Hepatocyte (in vitro differentiated cells): Measurements from ENCODE around the gene DCAF16. TPM values are rescaled to one million over a fixed set of nuclear protein-coding genes. Genes with fewer than 3 reads are reported as not detected.
"Not testable (repeated sequence)": the region's sequence is repeated elsewhere in the genome, so short reads cannot be mapped to it uniquely, and the experiment has no call there.

Experiments
- DNase-seq: peaks from one replicate; pipeline ENCODE4 v3.0.0-alpha.2; 2016; ENCODE audit warnings: low spot score
- H2AFZ ChIP-seq: fragments of 200-600 bp; sonication (generic); 2 replicates; pipeline ENCODE4 v1.6.0; 2016; ENCODE audit warnings: antibody characterized with exemption, mild to moderate bottlenecking
- H3K27ac ChIP-seq: fragments of 200-600 bp; sonication (generic); 2 replicates; pipeline ENCODE4 v1.5.1; 2016; ENCODE audit warnings: mild to moderate bottlenecking
- H3K27me3 ChIP-seq: fragments of 200-600 bp; sonication (generic); 2 replicates; pipeline ENCODE4 v1.6.1; 2016
- H3K36me3 ChIP-seq: fragments of 200-600 bp; sonication (generic); replicated peaks from 2 replicates; pipeline ENCODE4 v1.5.1; 2016; ENCODE audit warnings: low read depth; ENCODE audit not compliant: insufficient read depth
- H3K4me1 ChIP-seq: fragments of 200-600 bp; sonication (generic); 2 replicates; pipeline ENCODE4 v1.5.1; 2016; ENCODE audit warnings: mild to moderate bottlenecking, moderate library complexity; ENCODE audit not compliant: insufficient read depth
- H3K4me2 ChIP-seq: fragments of 200-600 bp; sonication (generic); 2 replicates; pipeline ENCODE4 v1.6.0; 2016
- H3K4me3 ChIP-seq: fragments of 200-600 bp; sonication (generic); 2 replicates; pipeline ENCODE4 v1.5.1; 2016; ENCODE audit warnings: mild to moderate bottlenecking
- H3K79me2 ChIP-seq: fragments of 200-600 bp; sonication (generic); 2 replicates; pipeline ENCODE4 v1.6.0; 2017; ENCODE audit warnings: mild to moderate bottlenecking
- H3K9me2 ChIP-seq: fragments of 200-600 bp; sonication (generic); replicated peaks from 2 replicates; pipeline ENCODE4 v1.6.0; 2017; ENCODE audit warnings: mild to moderate bottlenecking; ENCODE audit not compliant: insufficient read depth
- H3K9me3 ChIP-seq: fragments of 200-600 bp; sonication (generic); 2 replicates; pipeline ENCODE4 v1.5.1; 2016; ENCODE audit warnings: low read depth, mild to moderate bottlenecking
- H4K20me1 ChIP-seq: fragments of 200-600 bp; sonication (generic); 2 replicates; pipeline ENCODE4 v1.6.0; 2016; ENCODE audit warnings: mild to moderate bottlenecking; ENCODE audit not compliant: insufficient read depth, poor library complexity, severe bottlenecking
- EZH2 ChIP-seq: fragments of 200-600 bp; sonication (generic); IDR thresholded peaks from 2 replicates; pipeline ENCODE4 v1.6.1; 2016; ENCODE audit warnings: antibody characterized with exemption, mild to moderate bottlenecking, borderline replicate concordance
- EZH2phosphoT487 ChIP-seq: fragments of 200-600 bp; sonication (generic); IDR thresholded peaks from one replicate; pipeline ENCODE4 v1.6.1; 2018; ENCODE audit warnings: antibody characterized with exemption, mild to moderate bottlenecking, low read depth, moderate library complexity; ENCODE audit not compliant: unreplicated experiment, severe bottlenecking
- WGBS: methylation state at CpG from one replicate; pipeline ENCODE4 v1.1.6; 2016; ENCODE audit warnings: low lambda C conversion rate; ENCODE audit errors: missing lambda C conversion rate; 5-methylcytosine and 5-hydroxymethylcytosine counted together
- polyA plus RNA-seq: library from polyadenylated mRNA; unstranded; fragments of >200 nt; fragmentation: Nextera tagmentation; extraction: Ambion mirVana; gene quantifications from 2 replicates; pipeline ENCODE4 v1.2.1, GENCODE V29; 2016
- total RNA-seq: library from RNA; depleted of rRNA; stranded (reverse); fragments of >200 nt; gene quantifications from 2 replicates; pipeline ENCODE4 v1.2.3, GENCODE V29; 2014
- TF ChIP-seq, protein P1 (sequence below): fragments of 200-600 bp; sonication (generic); IDR thresholded peaks from 2 replicates; pipeline ENCODE4 v1.5.1; 2016; ENCODE audit warnings: antibody characterized with exemption, mild to moderate bottlenecking; ENCODE audit not compliant: poor library complexity

The DCAF16 gene
- total RNA-seq = 23.3 and 28.8 TPM in 2 replicates
- polyA plus RNA-seq = 11.9 and 14.6 TPM in 2 replicates

DNA sequence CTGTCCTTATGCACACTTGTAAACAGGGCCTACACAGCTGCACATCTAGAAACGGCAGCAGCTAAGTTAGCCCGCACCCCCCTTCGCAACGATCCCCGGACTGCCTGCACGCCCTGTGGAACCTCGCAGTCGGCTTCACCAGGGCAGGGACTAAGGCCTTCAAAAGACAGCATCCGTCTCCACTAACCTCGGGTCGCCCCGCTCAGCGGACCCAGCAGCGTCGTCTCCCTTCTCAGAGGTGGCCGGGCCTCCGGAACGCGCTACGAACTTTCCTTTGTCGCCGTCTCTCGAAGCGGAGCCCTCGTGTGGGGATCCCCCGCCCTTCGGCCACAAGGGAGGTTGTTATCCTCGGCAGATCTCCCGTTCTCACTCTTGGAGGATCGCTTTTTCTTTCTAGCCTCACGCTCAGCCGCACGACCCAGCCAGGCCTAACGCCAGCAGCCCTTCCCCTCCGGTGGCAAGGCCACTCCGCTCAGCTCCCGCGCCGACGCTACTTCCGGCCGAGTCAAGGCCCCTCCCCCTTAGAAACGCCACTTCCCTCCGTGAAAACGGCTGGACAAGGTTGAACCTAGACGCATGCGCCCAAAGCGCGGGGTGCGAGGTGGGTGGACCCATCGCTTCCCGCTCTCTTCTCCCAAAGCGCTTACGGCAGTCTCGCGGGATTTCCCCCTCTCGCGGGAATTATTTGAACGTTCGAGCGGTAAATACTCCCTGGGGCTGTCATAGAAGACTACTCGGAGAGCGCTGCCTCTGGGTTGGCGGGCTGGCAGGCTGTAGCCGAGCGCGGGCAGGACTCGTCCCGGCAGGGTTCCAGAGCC is at the start of gene DCAF16, which contains the start of gene NCAPG:
Gene DCAF16 (minus strand): TSS at position 498 of the 818 bp plus-strand sequence. CDS start 6,616 bp downstream, outside the sequence.
Gene NCAPG (plus strand): TSS at position 720 of the 818 bp plus-strand sequence. CDS start 99 bp downstream, outside the sequence.
- H3K4me1 ChIP-seq = peaks cover 20% of the 10 kb centered on the region
- no peaks in the 10 kb centered on the region for H3K36me3 ChIP-seq
- peak within 1 kb of the TSS; percentile 87 for H3K4me2 ChIP-seq
- peak within 1 kb of the TSS; percentile 70 for H2AFZ ChIP-seq
- peak within 1 kb of the TSS; percentile 96 for H3K27ac ChIP-seq
- peak within 1 kb of the TSS; percentile 40 for H3K4me3 ChIP-seq
- H3K79me2 ChIP-seq = peaks cover 85% of the 10 kb centered on the region
- WGBS = under 1% methylated on average over 68 of the region's 69 CpGs
- no peaks in the 10 kb centered on the region for H3K27me3 ChIP-seq
- no peaks in the 10 kb centered on the region for H3K9me3 ChIP-seq
- peak; percentile 100 for DNase-seq
- TF ChIP-seq EZH2phosphoT487 = no peak
- no peaks in the 10 kb centered on the region for H3K9me2 ChIP-seq
- peaks cover 40% of the 10 kb centered on the region for H4K20me1 ChIP-seq

DNA sequence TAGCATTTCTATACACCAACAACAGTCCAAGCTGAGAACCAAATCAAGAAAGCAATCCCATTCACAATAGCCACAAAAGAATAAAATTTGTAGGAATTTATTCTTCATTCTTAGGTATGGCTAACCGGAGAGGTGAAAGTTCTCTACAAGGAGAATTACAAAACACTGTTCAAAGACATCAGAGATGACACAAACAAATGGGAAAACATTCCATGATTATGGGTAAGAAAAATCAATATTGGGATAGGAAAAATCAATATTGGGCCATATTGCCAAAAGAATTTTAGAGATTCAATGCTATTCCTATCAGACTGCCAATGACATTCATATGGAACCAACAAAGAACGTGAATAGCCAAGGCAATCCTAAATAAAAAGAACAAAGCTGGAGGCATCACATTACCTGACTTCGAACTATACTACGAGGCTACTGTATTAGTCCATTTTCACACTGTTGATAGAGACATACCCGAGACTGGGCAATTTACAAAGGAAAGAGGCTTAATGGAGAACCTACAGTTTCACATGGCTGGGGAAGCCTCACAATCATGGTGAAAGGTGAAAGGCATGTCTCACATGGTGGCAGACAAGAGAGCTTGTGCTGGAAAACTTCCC is 49.3 kb upstream of the DCAF16 start:
- Histone ChIP-seq H3K27ac (no peak overlapping the region), H3K4me3 (no peak overlapping the region), H4K20me1 (no peaks in the 10 kb centered on the region), H3K9me2 (no peaks in the 10 kb centered on the region), H3K4me1 (no peaks in the 10 kb centered on the region), H3K36me3 (no peaks in the 10 kb centered on the region), H3K27me3 (no peaks in the 10 kb centered on the region), H3K9me3 (no peaks in the 10 kb centered on the region), H3K4me2 (no peak overlapping the region), H3K79me2 (no peaks in the 10 kb centered on the region), H2AFZ (no peak overlapping the region)
- TF ChIP-seq, protein P1, sequence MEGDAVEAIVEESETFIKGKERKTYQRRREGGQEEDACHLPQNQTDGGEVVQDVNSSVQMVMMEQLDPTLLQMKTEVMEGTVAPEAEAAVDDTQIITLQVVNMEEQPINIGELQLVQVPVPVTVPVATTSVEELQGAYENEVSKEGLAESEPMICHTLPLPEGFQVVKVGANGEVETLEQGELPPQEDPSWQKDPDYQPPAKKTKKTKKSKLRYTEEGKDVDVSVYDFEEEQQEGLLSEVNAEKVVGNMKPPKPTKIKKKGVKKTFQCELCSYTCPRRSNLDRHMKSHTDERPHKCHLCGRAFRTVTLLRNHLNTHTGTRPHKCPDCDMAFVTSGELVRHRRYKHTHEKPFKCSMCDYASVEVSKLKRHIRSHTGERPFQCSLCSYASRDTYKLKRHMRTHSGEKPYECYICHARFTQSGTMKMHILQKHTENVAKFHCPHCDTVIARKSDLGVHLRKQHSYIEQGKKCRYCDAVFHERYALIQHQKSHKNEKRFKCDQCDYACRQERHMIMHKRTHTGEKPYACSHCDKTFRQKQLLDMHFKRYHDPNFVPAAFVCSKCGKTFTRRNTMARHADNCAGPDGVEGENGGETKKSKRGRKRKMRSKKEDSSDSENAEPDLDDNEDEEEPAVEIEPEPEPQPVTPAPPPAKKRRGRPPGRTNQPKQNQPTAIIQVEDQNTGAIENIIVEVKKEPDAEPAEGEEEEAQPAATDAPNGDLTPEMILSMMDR = no peak
- TF ChIP-seq EZH2phosphoT487 = no peak
- TF ChIP-seq EZH2 = no peak
- WGBS = 96% methylated on average over 5 of the region's 5 CpGs
- DNase-seq = no peak

DNA sequence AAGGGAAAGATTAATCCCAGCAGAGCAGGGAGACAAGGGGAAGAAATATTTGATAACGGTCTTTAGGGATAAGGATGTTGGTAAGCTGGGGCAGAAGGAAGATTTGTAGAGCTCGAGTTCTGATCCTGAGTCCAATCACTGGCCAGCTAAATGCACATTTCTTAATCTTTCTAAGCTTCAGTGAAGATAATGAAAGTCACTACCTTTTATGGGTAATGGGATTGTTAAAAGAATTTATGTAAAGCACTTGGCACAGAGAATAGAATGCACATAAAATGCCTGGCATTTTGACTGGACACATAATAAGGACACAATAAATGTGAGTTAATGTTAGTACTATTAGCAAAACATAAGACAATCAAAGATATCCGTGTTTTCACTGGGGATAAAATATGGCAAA is 43.5 kb upstream of the DCAF16 start:
- DNase-seq = no peak
- H3K9me2 ChIP-seq = no peaks in the 10 kb centered on the region
- H3K27me3 ChIP-seq = no peaks in the 10 kb centered on the region
- no peak overlapping the region for H3K27ac ChIP-seq
- H3K4me1 ChIP-seq = peaks cover 4% of the 10 kb centered on the region
- H3K4me3 ChIP-seq = no peak overlapping the region
- H3K36me3 ChIP-seq = no peaks in the 10 kb centered on the region
- H3K79me2 ChIP-seq = no peaks in the 10 kb centered on the region
- no peaks in the 10 kb centered on the region for H3K9me3 ChIP-seq
- TF ChIP-seq EZH2phosphoT487 (no peak), EZH2 (no peak)
- TF ChIP-seq, protein P1 = no peak
- H3K4me2 ChIP-seq = no peak overlapping the region
- no peaks in the 10 kb centered on the region for H4K20me1 ChIP-seq
- no peak overlapping the region for H2AFZ ChIP-seq
- 61% methylated on average over 3 of the region's 3 CpGs for WGBS

DNA sequence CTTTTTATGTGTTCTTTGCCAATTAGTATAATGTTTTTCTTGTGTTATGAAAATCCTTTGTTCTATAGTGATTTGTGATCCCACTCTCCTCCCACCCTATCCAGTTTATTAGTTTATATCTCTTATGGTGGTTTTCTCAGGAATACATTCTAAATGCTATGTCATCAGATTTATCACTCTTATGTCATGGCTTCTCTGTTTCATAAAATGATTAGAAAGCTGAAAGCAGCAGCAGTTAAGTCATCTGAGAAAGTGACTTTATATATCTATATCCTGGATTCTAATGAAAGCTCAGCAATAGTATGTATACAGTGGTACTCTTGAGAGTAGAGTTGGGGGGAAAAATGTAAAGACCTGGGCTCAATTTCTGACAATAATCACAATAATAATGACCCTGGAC is 41.4 kb upstream of the DCAF16 start:
- no peak for DNase-seq
- H3K27me3 ChIP-seq = no peaks in the 10 kb centered on the region
- no peaks in the 10 kb centered on the region for H3K79me2 ChIP-seq
- no peaks in the 10 kb centered on the region for H4K20me1 ChIP-seq
- no peaks in the 10 kb centered on the region for H3K9me2 ChIP-seq
- no peaks in the 10 kb centered on the region for H3K9me3 ChIP-seq
- H2AFZ ChIP-seq = no peak overlapping the region
- no peak overlapping the region for H3K27ac ChIP-seq
- H3K4me3 ChIP-seq = no peak overlapping the region
- no peak for TF ChIP-seq EZH2phosphoT487
- TF ChIP-seq, protein P1 = no peak
- TF ChIP-seq EZH2 = no peak
- peaks cover 4% of the 10 kb centered on the region for H3K4me1 ChIP-seq
- no peaks in the 10 kb centered on the region for H3K36me3 ChIP-seq
- no peak overlapping the region for H3K4me2 ChIP-seq

DNA sequence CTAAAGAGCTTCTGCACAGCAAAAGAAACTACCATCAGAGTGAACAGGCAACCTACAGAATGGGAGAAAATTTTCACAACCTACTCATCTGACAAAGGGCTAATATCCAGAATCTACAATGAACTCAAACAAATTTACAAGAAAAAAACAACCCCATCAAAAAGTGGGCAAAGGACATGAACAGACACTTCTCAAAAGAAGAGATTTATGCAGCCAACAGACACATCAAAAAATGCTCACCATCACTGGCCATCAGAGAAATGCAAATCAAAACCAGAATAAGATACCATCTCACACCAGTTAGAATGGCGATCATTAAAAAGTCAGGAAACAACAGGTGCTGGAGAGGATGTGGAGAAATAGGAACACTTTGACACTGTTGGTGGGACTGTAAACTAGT is 39.7 kb upstream of the DCAF16 start:
- DNase-seq, H3K27ac ChIP-seq, H3K4me3 ChIP-seq, H3K79me2 ChIP-seq, H3K4me1 ChIP-seq, H4K20me1 ChIP-seq, H3K4me2 ChIP-seq, H2AFZ ChIP-seq, H3K9me3 ChIP-seq, H3K36me3 ChIP-seq, H3K27me3 ChIP-seq, H3K9me2 ChIP-seq: not testable (repeated sequence)
- 87% methylated on average over 1 of the region's 1 CpG for WGBS
